Measurements from ENCODE around the gene SPINT3.

Gene SPINT3, protein sequence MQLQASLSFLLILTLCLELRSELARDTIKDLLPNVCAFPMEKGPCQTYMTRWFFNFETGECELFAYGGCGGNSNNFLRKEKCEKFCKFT

DNA sequence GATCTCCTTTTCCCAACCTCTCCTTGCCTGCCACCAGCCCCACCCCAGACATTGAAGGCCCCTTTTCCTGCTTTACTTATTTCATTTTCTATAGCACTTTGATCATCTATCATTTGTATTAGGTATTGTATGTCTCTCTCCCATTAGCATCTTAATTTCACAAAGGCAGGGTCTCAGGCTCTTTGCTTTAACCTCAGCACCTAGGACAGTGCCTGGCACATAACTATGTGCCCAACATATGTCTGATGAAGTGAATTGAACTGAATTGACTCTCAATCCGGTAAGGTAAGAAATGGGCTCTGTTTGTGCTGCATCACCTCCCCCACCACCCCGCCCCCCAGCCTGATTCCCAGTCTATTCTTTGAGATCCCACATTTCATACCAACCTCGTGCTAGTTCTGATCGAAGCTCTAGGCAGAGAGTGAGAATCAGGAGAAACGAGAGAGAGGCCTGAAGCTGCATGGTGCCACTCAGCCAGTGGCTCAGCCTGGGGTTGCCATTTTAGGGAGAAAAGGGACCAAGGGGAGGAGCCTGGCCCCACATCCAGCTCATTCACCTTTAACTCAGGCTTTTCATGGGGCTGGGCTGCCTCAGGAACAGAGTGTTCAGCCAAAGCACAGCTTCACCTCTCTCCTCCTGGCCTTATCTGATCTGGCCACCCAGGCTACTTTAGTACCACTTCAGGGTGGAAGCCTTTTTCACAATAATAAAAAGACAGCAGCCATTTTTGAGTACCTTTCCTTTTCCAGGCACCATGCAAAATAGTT is at the start of gene SPINT3:
SPINT3 (minus strand) TSS at position 476 of the 767 bp plus-strand sequence; CDS start at position 462, 14 bp downstream.
- DNase-seq: no peak

DNA sequence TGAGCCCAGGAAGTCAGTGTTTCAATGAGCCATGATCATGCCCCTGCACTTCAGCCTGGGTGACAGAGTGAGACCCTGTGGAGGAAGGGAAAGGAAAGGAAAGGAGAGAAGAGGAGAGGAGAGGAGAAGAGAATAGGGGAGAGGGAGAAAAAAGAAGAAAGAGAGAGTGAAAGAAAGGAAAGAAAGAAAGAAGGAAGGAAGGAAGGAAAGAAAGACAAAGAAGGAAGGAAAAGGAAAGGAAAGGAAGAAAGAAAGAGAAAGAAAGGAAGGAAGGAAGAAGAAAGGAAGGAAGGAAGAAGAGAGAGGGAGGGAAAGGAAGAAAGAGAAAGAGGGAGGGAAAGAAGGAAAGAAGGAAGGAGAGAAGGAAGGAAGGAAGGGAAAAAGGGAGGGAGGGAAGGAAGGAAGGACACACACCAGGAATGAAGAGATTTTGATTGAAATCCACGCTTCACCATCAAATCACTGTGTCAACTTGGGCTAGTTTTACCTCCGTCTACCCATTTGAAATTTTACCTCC is 49.4 kb upstream of the SPINT3 start:
- DNase-seq: no peak

DNA sequence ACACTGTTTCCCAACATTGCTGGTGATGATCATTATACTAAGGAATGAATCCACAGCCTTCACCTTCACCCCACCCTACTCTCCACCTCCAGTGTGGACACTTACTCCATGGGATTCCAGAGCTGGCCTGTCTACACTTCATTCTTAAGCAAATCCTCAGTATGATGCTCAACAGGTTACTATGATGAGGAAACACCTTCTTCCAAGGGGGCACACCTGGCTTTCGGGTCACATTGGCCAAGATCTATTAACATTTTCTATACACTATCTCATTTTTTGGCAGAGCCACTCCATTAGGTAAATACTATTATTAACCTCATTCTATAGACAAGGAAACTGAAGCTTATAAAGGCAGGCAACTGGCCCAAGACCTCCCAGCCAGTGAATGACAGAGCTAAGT is 39.8 kb upstream of the SPINT3 start:
- DNase-seq: no peak

DNA sequence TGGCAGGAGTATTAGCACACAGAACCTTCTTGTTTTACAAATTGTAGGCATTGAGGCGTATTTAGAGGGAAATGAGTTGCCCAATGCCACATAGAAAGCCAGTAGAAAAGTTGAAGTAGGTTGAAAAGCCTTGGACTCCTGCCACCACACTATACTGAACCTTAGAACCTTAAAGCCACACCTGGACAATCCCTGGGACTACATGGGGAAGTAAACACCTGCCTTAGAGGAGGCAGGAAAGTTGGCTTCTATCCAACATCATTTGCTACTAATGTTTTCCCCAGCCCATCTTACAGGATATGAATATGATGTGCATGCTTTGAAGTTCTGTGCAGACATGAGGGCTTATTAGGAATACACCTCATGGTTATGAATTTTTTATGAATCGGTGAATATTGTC is 37.0 kb upstream of the SPINT3 start:
- DNase-seq: no peak

DNA sequence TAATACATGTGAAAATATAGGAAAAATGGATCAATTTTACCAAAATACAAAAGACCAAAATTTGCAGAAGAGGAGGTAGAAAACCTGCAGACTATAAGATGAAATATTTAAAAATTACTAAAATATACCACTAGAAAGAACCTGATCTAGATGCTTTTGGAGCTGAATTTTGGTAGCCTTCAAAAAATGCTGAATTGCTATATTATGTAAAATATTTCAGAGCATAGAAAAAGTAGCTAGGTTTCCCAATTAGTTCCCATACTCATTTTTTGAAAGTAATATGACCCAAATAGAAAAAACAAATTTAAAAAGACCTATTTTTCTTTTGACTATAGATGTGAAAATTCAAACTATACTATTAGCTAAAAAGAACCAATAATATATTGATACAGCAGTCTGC is 35.3 kb upstream of the SPINT3 start:
- DNase-seq: no peak

DNA sequence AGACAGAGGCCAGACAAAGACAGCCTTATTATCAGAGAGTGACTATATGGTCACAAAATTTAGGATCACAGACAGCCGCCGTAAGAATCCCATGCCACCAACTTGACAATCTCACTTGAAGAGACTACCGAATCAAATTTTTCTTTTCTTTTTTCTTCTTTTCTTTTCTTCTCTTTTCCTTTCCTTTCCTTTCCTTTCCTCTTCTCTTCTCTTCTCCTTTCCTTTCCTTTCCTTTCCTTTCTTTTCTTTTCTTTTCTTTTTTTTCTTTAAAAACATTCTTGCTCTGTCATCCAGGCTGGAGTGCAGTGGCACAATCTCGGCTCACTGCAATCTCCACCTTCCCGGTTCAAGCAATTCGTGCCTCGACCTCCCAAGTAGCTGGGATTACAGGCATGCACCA is 33.0 kb upstream of the SPINT3 start:
- DNase-seq: no peak

DNA sequence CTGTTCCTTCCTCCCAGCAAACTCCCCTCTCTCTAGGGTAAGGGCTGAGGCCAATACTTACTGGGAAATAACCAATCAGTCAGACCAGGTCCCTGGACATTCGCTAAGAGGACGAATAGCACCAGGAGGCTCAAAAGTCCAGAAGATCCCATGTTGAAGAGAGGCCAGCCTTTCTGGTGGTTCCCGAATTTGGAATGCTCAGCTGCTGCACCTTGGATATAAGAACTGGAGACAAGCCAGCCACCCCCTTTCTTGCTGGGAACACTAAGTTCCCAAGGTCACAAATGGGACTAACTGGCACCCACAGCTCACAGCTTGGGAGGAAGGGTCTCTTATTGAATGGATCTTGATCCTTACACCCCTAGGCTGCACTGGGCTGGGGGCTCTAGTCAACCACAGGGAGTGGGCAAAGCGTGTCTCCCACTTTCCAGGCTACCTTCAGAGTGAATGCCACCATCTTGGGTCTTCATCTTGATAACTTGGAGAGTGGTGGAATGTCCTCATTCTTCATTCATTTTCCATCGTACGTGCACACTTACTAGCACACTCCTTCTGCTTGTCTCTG is 31.9 kb upstream of the SPINT3 start, which contains the start of gene EPPIN:
EPPIN (minus strand) TSS at position 196 of the 565 bp plus-strand sequence; CDS start at position 152, 44 bp downstream.
- DNase-seq: no peak

DNA sequence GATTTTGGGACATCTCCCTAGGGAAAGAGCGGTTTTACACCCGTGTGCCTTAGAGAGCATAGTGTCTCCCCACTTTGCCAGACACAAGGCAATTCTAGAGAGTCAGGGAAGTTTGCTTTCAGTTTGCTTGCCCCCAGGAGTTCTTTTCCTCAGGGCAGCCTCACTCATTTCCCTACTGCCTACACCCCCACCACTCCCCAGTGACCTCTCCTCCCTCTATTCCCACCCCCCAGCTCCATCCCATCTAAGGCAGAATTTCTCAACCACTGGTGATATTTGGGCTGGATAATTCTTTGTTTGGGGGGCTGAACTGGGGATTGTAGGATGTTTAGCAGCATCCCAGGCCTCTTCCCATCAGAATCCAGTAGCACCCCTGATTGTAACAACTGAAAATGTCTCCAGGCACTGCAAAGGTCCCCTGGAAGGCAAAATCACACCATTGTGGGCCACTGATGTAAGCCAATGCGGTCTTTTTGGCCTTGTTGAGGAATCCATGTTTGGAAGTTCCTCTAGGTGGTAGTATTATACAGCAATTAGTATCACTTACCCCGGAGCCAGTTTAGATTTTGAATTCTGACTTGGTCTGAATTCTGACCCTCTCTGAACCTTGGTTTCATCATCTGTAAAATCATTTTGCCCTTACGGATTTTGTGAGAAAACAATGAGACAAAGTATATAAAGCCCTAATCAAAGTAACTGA is 30.5 kb upstream of the SPINT3 start:
- DNase-seq: no peak

DNA sequence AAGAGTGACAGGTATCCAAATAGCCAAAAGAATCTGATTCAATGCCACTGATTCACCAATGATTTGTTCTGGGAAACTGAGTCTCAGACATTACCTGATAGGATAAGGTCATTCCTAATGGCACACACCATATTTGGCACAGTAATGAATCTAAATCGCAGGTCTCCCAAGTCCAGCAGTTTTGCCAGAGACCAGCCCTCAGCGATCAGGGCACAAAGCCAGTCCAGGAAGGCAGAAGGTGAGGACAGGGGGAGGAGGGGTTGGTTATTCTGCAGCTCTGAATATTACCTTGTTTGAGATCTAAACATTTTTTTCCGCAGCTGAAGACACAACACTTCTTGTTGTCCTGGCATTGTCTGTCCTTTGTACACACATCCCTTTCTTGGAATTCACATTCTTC is 29.9 kb upstream of the SPINT3 start:
- DNase-seq: no peak

DNA sequence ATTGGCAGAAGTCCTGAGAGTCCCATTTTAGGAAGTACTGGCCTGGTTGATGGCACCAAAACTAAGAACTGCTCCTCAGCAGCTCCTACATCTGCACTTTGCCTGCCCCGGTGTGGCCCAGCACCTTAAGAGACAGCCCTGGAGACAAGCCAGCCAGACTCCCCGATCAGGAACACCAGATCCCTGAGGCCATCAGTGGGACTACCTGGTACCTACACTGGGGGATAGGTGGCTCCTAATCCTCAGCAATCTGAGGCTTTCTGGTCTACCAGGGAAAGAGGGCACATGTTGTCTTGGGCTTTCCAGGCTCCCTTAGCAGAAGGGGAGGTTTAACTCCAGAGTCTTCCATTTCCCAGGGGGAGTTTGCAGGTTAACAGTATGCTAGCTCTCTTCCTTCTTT is 24.0 kb upstream of the SPINT3 start, which contains the start of gene WFDC6:
WFDC6 (minus strand) TSS at position 101 of the 400 bp plus-strand sequence; CDS start at position 26, 75 bp downstream.
- DNase-seq: no peak

DNA sequence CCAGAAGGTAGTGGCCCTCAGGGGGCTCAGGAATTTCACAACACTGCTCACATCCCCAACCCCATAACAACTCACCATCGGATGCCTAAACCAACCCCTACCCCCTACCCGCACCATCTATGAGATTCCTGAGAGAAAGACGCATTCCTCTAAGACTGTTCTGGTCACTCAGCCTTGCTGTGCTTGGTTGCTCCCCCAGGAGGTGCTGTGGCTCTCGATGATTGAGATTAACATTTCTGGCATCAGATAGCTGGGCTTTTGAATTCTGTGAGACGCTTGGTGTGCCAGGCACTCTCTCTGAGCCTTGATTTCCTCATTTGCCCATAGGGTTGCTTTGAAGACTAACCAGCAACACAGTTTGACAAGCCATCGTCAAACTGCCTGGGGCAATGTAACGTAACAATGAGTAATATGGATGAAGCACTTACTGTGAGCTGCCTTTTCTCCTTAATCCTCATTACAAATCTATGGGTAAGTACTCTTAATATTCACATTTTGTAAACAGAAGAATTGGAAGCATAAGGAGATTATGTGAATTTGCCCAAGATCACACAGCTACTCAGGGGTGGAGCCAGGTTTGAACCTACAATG is 22.9 kb upstream of the SPINT3 start:
- DNase-seq: no peak

DNA sequence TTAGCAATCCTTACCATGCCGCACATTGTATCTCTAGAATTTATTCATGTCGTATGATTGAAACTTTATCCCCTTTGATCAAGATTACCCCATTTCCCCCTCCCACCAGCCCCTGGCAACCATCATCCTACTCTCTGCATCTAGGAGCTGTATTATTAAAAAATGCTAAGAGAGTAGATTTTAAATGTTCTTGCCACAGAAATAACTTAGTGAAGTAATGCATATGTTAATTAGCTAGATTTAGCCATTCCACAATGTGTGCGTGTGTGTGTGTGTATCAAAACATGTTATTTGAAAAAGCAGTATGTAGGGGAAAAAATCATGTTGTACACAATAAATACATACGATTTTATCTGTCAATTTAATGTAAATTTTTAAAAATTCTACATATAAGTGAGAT is 11.9 kb upstream of the SPINT3 start:
- no peak for DNase-seq

DNA sequence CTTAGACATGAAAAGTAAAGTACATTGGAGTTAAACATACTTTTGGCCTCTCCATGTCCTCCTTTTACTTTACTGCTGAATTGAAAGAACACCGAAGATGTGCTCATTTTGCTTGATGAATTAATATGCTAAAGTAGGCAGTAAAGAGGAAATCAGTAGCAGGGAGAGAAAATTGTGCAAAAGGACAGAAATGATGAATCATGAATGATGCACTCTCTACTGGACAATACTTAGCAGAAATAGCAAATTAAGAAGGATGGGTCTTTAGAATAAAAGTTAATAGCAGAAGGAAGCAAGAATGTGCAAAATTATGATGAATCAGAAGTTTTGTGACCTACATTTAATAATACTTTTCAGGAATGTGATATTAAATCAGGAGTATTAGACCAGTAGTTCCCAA is 8.4 kb upstream of the SPINT3 start:
- no peak for DNase-seq

DNA sequence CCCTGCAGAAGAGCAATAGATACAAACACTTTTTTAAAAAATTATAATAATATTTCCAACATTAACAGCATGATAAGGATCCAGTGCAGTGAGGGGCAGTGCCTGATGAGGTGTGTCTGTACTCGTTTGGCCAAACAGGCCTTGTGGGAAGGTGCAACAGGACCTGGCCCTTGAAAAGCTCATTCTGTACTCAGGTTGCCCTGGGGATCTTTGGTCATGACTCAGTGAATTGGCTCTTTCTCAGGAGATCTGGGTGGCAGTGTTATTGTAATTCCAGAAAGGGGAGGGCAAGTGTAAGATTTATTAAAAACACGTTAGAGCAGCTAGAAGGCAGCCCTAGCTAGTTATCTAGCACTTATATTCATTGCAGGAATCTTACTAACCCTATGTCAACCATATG is 2.9 kb upstream of the SPINT3 start:
- DNase-seq: no peak

DNA sequence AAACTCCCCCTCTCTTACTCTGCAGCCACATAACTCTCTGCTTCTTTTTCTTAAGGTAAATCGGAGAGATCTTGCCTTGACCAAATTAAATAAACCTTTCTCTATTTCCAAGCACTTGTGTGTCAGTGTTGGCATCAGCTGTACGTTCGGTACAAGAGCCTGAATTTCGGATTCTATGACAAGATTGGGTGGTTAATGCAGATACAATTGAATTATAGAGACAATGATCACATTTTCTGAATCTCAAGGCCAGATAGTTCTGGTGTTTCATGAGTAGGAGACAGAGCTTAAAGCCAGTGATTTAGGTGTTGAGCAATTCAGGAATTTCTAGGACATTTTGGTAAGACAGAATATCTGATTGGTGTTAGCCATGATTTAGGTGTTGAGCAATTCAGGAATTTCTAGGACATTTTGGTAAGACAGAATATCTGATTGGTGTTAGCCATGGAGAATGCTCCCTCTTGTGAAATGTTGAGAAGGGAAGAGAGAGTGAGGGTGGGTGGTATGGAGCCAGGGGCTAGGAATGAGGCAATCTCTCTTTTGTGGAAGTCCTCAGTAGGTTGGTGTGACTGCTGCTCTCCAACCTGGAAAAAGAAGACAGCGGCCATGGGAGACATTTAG is 5.1 kb downstream of the SPINT3 start:
- no peak for DNase-seq

DNA sequence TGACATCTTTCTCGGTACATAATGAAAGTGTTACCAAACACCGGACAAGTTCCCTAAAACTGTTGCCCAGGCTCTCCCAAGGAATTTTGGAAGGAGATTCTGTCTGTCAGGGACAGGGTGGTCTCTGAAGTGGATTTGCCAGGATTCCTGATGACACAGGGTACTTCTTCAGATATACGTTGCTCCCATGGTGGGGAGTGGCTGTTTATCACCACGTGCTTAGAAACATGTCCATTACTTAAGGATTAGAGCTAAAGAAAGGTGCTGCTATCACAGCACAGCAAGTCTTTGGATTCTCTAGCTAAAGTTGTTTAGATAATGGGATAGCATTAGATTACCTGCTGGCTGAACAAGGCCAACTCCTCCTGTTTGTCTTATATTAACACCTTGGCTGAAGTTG is 6.3 kb downstream of the SPINT3 start:
- DNase-seq: no peak

DNA sequence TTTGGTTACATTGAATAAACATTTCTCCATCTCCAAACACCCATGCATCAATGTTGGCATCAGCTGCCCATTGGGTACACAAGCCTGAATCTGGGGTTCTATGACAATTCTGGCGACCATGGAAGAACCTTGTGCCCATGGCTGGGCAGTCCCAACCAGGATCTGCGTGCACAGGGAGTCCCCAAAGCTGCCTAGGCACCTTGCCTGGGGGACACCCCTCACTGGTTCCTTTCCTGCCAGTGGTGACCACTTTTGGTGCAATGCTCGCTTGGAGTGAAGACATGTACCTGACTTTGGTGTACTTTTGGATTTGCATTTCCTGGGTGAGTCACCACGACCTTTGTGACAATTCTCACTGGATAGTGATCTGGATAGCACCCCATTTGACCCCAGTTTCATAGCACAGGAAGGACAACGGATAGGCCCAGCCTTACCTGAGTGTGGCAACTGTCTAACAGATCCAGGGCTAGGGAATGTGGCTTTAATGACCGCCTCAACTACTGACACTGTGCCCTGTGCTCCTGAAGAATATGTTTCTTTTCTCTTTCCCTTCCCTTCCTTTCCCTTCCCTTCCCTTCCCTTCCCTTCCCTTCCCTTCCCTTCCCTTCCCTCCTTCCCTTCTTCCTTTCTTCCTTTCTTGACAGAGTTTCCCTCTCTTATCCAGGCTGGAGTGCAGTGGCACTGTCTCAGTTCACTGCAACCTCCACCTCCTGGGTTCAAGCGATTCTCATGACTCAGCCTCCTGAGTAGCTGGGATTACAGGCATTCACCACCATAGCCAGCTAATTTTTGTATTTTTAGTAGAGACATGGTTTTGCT is 7.1 kb downstream of the SPINT3 start:
- DNase-seq: no peak

DNA sequence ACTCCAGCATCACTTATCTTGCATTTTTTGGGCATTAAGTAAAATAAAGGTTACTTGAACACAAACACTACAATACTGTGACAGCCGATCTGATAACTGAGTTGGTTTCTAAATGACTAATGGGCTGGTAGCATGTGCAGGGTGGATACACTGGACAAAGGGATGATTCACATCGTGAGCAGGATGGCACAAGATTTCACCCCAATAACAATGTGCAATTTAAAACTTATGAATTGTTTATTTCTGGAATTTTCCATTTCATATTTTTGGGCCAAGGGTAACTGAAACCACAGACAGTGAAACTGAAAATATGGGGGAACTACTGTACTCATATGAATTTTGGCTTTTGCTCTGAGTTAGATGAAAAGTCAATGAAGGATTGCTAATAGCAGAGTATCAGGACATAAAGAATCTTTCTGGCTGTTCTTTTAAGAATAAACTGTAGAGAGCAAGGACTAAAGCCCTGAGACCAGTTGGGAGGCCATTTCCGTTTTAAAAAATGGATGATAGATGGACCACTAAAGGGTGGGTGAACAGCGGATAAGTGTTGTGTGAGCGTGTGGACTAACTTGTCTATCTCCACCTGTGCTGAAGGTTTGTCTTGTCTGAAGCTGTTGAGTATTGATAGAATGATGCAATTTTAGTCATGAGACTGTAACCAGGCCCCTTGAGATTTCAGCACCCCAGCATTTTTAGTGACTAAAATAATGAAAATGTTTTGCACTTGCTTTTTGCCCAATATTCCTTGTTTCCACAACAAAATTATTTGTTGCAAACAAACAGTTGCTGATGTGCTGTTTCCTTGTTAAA is 8.2 kb downstream of the SPINT3 start:
- DNase-seq: no peak

DNA sequence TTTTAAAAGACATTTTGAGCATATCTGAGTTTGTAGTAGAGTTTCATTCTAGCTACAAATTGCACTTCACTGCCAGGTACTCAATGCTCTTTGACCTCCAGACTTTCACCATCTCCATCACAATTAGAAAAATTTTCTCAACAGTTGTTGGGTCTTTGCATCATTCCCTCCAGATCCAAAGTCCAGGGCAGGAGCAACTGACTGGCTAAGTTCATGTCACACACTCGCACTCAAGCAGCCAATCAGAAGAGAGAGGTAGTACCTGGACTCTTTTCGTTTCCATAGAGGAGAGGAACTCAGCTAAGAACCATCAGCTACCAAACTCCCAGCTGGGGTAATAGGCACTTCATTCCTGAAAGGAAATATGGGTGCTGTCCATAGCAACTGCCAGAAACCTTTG is 9.0 kb downstream of the SPINT3 start:
- no peak for DNase-seq

DNA sequence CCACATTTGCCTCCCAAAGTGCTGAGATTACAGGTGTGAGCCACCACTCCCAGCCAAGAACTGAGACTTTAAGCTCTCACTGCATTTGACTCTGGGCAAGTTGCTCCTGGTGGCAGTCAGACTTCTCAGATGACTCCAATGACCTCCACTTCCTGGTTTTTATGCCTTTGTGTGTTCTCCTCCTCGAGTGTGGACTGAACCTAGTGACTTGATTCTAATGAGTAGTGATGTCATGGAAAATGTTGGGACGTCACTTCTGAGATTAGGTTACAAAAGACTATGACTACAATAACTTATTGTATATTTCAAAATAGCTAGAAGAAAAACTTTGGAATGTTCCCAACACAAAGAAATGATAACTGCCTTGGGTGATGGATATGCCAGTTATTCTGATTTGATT is 12.0 kb downstream of the SPINT3 start:
- no peak for DNase-seq

DNA sequence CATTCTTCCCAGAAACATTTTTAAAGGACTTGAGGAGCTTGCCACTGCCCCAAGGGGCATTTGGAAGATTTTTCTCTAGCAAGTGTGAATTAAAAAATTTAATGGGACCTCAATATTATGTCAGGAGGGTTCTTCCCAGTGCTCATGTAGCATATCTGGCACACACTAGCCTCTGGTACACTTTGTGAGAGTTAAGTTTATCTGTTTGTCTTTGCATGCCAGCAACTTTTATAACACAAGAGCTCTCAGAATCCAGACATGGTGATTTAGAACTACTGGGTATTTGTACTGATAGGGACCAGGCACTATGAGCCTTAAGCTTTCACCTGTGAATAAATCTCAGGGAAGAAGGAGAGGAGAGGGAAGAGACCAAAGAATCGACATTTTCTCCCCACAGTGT is 12.9 kb downstream of the SPINT3 start:
- DNase-seq: no peak

All from activated naive CD4-positive, alpha-beta T cell treated with Interleukin-2 at 50 U/mL for 16 hours (primary cell).